GM12874 (cell line): ENCODE results near the gene SCYGR3.

Source experiments
- TF ChIP-seq, protein P1 (sequence below): IDR thresholded peaks from 2 replicates; pipeline ENCODE4 v1.5.1; 2011; ENCODE audit warnings: low read depth, mild to moderate bottlenecking, control low read depth, low read length, moderate library complexity; ENCODE audit not compliant: insufficient read depth

The SCYGR3 gene

DNA sequence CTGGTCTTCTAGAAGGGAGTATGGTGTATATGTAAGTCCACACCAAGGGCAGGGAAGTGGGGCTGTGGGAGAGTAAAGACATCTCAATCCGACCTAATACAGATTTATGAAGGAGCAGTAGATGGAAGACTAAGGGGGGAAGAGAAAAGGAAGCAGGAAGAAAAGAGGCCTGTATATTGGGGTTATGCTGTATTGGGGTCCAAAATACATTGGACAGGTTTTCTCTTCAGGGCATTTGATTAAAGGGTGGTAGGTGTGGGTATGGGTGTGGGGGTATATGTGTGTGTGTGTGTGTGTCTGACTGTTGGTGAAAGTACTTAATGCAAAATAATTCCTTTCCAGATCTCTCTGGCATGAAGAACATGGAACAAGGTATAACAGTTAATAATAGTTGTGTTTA is 49.6 kb downstream of the SCYGR3 start:
- TF ChIP-seq, protein P1, sequence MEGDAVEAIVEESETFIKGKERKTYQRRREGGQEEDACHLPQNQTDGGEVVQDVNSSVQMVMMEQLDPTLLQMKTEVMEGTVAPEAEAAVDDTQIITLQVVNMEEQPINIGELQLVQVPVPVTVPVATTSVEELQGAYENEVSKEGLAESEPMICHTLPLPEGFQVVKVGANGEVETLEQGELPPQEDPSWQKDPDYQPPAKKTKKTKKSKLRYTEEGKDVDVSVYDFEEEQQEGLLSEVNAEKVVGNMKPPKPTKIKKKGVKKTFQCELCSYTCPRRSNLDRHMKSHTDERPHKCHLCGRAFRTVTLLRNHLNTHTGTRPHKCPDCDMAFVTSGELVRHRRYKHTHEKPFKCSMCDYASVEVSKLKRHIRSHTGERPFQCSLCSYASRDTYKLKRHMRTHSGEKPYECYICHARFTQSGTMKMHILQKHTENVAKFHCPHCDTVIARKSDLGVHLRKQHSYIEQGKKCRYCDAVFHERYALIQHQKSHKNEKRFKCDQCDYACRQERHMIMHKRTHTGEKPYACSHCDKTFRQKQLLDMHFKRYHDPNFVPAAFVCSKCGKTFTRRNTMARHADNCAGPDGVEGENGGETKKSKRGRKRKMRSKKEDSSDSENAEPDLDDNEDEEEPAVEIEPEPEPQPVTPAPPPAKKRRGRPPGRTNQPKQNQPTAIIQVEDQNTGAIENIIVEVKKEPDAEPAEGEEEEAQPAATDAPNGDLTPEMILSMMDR = no peak
